H1 (cell line): Measurements from ENCODE around the gene MYO15A. TPM values are rescaled to one million over a fixed set of nuclear protein-coding genes. Genes with fewer than 3 reads are reported as not detected.

ENCODE experiments used
- CTCF ChIA-PET: fragments of 300-600 bp; sonication (Branson Sonifier 250); formaldehyde crosslinking; loops from one replicate; lab custom pipeline; 2021; ENCODE audit not compliant: partially characterized antibody; lab: Charles Lee
- POLR2A ChIA-PET: fragments of 300-600 bp; sonication (Branson Sonifier 250); formaldehyde crosslinking; loops from one replicate; lab custom pipeline; 2021; ENCODE audit warnings: inconsistent platforms; ENCODE audit not compliant: partially characterized antibody; lab: Charles Lee
- DNase-seq, 2 experiments: peaks; one replicate each; pipeline versions ENCODE4 v3.0.0 to v3.0.0-alpha.2; 2010 to 2022; ENCODE audit warnings: low spot score in 2 of 2, low read depth in 1 of 2, mixed read lengths in 1 of 2
- FAIRE-seq: peaks from 2 replicates; lab custom pipeline; 2011; peaks lifted over from hg19 to GRCh38; lab: Jason Lieb, UNC
- H2AFZ ChIP-seq: 2 replicates; pipeline ENCODE4 v1.8.1; 2012; ENCODE audit warnings: low read length, inconsistent platforms
- H2AK5ac ChIP-seq: 2 replicates; pipeline ENCODE4 v1.6.1; 2013; ENCODE audit warnings: low read depth, low read length
- H2BK120ac ChIP-seq: replicated peaks from 2 replicates; pipeline ENCODE3; 2013; ENCODE audit warnings: low read depth, low read length, inconsistent platforms
- H2BK12ac ChIP-seq: 2 replicates; pipeline ENCODE4 v1.6.1; 2013; ENCODE audit warnings: low read depth, low read length
- H2BK15ac ChIP-seq: 2 replicates; pipeline ENCODE4 v1.6.1; 2013; ENCODE audit warnings: low read length
- H2BK20ac ChIP-seq: 2 replicates; pipeline ENCODE4 v1.6.1; 2013; ENCODE audit warnings: low read length
- H2BK5ac ChIP-seq: 2 replicates; pipeline ENCODE4 v1.6.1; 2013; ENCODE audit warnings: low read depth, low read length
- H3K14ac ChIP-seq: 2 replicates; pipeline ENCODE4 v1.6.1; 2013; ENCODE audit warnings: inconsistent platforms; ENCODE audit not compliant: insufficient read length
- H3K18ac ChIP-seq: 2 replicates; pipeline ENCODE4 v1.6.1; 2013; ENCODE audit warnings: low read length; ENCODE audit errors: extremely low read depth
- H3K23ac ChIP-seq: 2 replicates; pipeline ENCODE4 v1.6.1; 2013; ENCODE audit warnings: inconsistent platforms; ENCODE audit not compliant: insufficient read length
- H3K23me2 ChIP-seq: 2 replicates; pipeline ENCODE4 v1.6.1; 2013; ENCODE audit warnings: low read depth, low read length
- H3K27ac ChIP-seq: 2 replicates; pipeline ENCODE4 v1.6.1; 2011; ENCODE audit warnings: low read depth, low read length, inconsistent platforms
- H3K27me3 ChIP-seq, 4 experiments: replicated peaks in 1 of 4; 1 replicate in 1 of 4; 2 replicates in 3 of 4; pipeline versions ENCODE4 v1.6.1 to v1.8.1; 2011 to 2013; ENCODE audit warnings: low read length in 3 of 4, mild to moderate bottlenecking in 3 of 4, inconsistent platforms in 2 of 4, mixed read lengths in 2 of 4, moderate library complexity in 1 of 4; ENCODE audit not compliant: control insufficient read depth in 3 of 4, insufficient read depth in 3 of 4; ENCODE audit errors: extremely low read depth in 1 of 4
- H3K36me3 ChIP-seq, 4 experiments: 2 replicates each; pipeline versions ENCODE4 v1.6.1 to v1.8.1; 2011 to 2013; ENCODE audit warnings: mild to moderate bottlenecking in 4 of 4, low read length in 3 of 4, moderate library complexity in 2 of 4, control low read depth in 1 of 4, inconsistent platforms in 1 of 4; ENCODE audit not compliant: insufficient read depth in 4 of 4, control insufficient read depth in 2 of 4
- H3K4ac ChIP-seq: replicated peaks from 2 replicates; pipeline ENCODE3; 2013; ENCODE audit warnings: low read length, low read depth, mixed read lengths, inconsistent platforms; ENCODE audit not compliant: insufficient read length
- H3K4me1 ChIP-seq, 4 experiments: replicated peaks in 1 of 4; 1 replicate in 1 of 4; 2 replicates in 3 of 4; pipeline versions ENCODE4 v1.6.1 to v1.8.1; 2011 to 2013; ENCODE audit warnings: low read length in 3 of 4, inconsistent platforms in 2 of 4, mixed read lengths in 1 of 4; ENCODE audit not compliant: insufficient read depth in 4 of 4, control insufficient read depth in 3 of 4
- H3K4me2 ChIP-seq, 2 experiments: 2 replicates each; pipeline versions ENCODE4 v1.6.1 to v1.8.1; 2011 to 2013; ENCODE audit warnings: low read depth in 2 of 2, low read length in 2 of 2, control low read depth in 1 of 2, inconsistent platforms in 1 of 2, mild to moderate bottlenecking in 1 of 2; ENCODE audit not compliant: insufficient read depth in 1 of 2
- H3K4me3 ChIP-seq, 4 experiments: fragments of 200-600, 300-600 bp in 1 of 4; sonication (generic), shearing (Covaris generic), sonication (Bioruptor Twin) in 1 of 4; 2 replicates each; pipeline versions ENCODE4 v1.5.1 to v1.8.1; 2011 to 2016; ENCODE audit warnings: low read length in 4 of 4, low read depth in 3 of 4, control low read depth in 2 of 4, inconsistent platforms in 2 of 4, mild to moderate bottlenecking in 2 of 4, mixed read lengths in 1 of 4, moderate library complexity in 1 of 4; ENCODE audit not compliant: insufficient read depth in 2 of 4; ENCODE audit errors: extremely low read depth in 1 of 4
- H3K56ac ChIP-seq: replicated peaks from 2 replicates; pipeline ENCODE3; 2013; ENCODE audit warnings: low read depth, mild to moderate bottlenecking, mixed read lengths, low read length, inconsistent platforms; ENCODE audit not compliant: insufficient read length
- H3K79me1 ChIP-seq: 2 replicates; pipeline ENCODE4 v1.6.1; 2013; ENCODE audit warnings: low read depth, low read length, control low read depth
- H3K79me2 ChIP-seq, 2 experiments: 2 replicates each; pipeline versions ENCODE4 v1.6.1 to v1.8.1; 2012 to 2013; ENCODE audit warnings: low read length in 2 of 2, mild to moderate bottlenecking in 2 of 2, inconsistent platforms in 1 of 2; ENCODE audit not compliant: insufficient read depth in 2 of 2, control insufficient read depth in 1 of 2
- H3K9ac ChIP-seq, 4 experiments: replicated peaks in 1 of 4; 1 replicate in 1 of 4; 2 replicates in 3 of 4; pipeline versions ENCODE4 v1.6.1 to v1.8.1; 2011 to 2013; ENCODE audit warnings: low read depth in 3 of 4, low read length in 3 of 4, control low read depth in 2 of 4, mild to moderate bottlenecking in 2 of 4, moderate library complexity in 2 of 4, inconsistent platforms in 1 of 4; ENCODE audit errors: extremely low read depth in 1 of 4
- H3K9me3 ChIP-seq, 2 experiments: 2 replicates each; pipeline versions ENCODE4 v1.6.1 to v1.8.1; 2012 to 2013; ENCODE audit warnings: mild to moderate bottlenecking in 2 of 2, moderate library complexity in 2 of 2, control low read depth in 1 of 2, inconsistent platforms in 1 of 2, low read depth in 1 of 2, low read length in 1 of 2, mixed read lengths in 1 of 2; ENCODE audit not compliant: insufficient read depth in 2 of 2
- H4K20me1 ChIP-seq, 2 experiments: replicated peaks in 1 of 2; 2 replicates each; pipeline versions ENCODE3 to v1.8.1; 2011 to 2013; ENCODE audit warnings: inconsistent platforms in 2 of 2, low read length in 2 of 2, mild to moderate bottlenecking in 1 of 2; ENCODE audit not compliant: insufficient read depth in 2 of 2, control insufficient read depth in 1 of 2
- H4K5ac ChIP-seq: 2 replicates; pipeline ENCODE4 v1.6.1; 2013; ENCODE audit warnings: low read length, low read depth, mixed read lengths, inconsistent platforms; ENCODE audit not compliant: insufficient read length
- H4K8ac ChIP-seq: 2 replicates; pipeline ENCODE4 v1.8.0; 2013; ENCODE audit warnings: mild to moderate bottlenecking, moderate library complexity, low read length, inconsistent platforms; ENCODE audit not compliant: insufficient read depth; ENCODE audit errors: extremely low read depth
- H4K91ac ChIP-seq: replicated peaks from 2 replicates; pipeline ENCODE3; 2013; ENCODE audit warnings: low read length, mixed read lengths, inconsistent platforms; ENCODE audit not compliant: insufficient read length
- BRCA1 ChIP-seq: IDR thresholded peaks from 2 replicates; pipeline ENCODE4 v1.6.1; 2012; ENCODE audit warnings: low read depth, low read length, improper control_type of control experiment
- CBX5 ChIP-seq: fragments of 300-800, 300-1000 bp; sonication (generic); IDR thresholded peaks from 2 replicates; pipeline ENCODE4 v1.7.1; 2016; ENCODE audit warnings: antibody characterized with exemption, low read length, low read depth
- CBX8 ChIP-seq: fragments of 300-800, 300-1000 bp; sonication (generic); IDR thresholded peaks from 2 replicates; pipeline ENCODE4 v1.7.1; 2016; ENCODE audit warnings: low read depth, low read length, borderline replicate concordance
- RBBP5 ChIP-seq: IDR thresholded peaks from 2 replicates; pipeline ENCODE4 v1.7.1; 2012; ENCODE audit warnings: low read depth, mild to moderate bottlenecking, inconsistent platforms, low read length, moderate library complexity, borderline replicate concordance
- TEAD4 ChIP-seq: IDR thresholded peaks from 2 replicates; pipeline ENCODE4 v1.6.1; 2012; ENCODE audit warnings: low read depth, low read length, inconsistent platforms, mixed read lengths
- ZNF274 ChIP-seq: IDR thresholded peaks from 2 replicates; pipeline ENCODE4 v1.7.0; 2012; ENCODE audit warnings: low read length, borderline replicate concordance; ENCODE audit errors: extremely low read depth
- WGBS, 2 experiments: shearing (Covaris generic) in 1 of 2; methylation state at CpG; one replicate each; pipeline versions ENCODE4 v1.1.6 to v1.1.7; 2013 to 2015; ENCODE audit warnings: low lambda C conversion rate in 2 of 2, mixed read lengths in 2 of 2, inconsistent platforms in 1 of 2, low coverage in 1 of 2, missing lambda C conversion rate in 1 of 2; ENCODE audit not compliant: insufficient replicate concordance in 2 of 2, insufficient coverage in 1 of 2, insufficient read length in 1 of 2; ENCODE audit errors: extremely low coverage in 1 of 2, missing lambda C conversion rate in 1 of 2; 5-methylcytosine and 5-hydroxymethylcytosine counted together
- polyA plus RNA-seq, 7 experiments: library from polyadenylated mRNA; depleted of rRNA in 3 of 7; stranded (reverse) in 5 of 7; unstranded in 2 of 7; fragments of >200 nt in 5 of 7; fragments of 200-250 nt in 2 of 7; gene quantifications; 1 replicate in 5 of 7; 2 replicates in 1 of 7; 4 replicates in 1 of 7; pipeline versions ENCODE4 v1.2.1 to v1.2.3, GENCODE V29; 2011 to 2013; ENCODE audit warnings: missing spikeins in 2 of 7, mixed read lengths in 2 of 7
- total RNA-seq: library from RNA; stranded (reverse); fragmentation: NEBNext Ultra II Directional; extraction: Animal tissue kit (Norgen Biotek cat#: 25700); gene quantifications from 2 replicates; pipeline ENCODE4 v1.2.1, GENCODE V29; 2021
- TF ChIP-seq, protein P1 (sequence below): IDR thresholded peaks from 2 replicates; pipeline ENCODE4 v1.6.1; 2011; ENCODE audit warnings: low read length, improper control_type of control experiment

MYO15A gene
- total and polyA plus RNA-seq, 2 of the 8 experiments (the other 6 are each of a cell fraction or from before 2014, with no cell fraction given): 1.6 to 4.2 TPM

DNA sequence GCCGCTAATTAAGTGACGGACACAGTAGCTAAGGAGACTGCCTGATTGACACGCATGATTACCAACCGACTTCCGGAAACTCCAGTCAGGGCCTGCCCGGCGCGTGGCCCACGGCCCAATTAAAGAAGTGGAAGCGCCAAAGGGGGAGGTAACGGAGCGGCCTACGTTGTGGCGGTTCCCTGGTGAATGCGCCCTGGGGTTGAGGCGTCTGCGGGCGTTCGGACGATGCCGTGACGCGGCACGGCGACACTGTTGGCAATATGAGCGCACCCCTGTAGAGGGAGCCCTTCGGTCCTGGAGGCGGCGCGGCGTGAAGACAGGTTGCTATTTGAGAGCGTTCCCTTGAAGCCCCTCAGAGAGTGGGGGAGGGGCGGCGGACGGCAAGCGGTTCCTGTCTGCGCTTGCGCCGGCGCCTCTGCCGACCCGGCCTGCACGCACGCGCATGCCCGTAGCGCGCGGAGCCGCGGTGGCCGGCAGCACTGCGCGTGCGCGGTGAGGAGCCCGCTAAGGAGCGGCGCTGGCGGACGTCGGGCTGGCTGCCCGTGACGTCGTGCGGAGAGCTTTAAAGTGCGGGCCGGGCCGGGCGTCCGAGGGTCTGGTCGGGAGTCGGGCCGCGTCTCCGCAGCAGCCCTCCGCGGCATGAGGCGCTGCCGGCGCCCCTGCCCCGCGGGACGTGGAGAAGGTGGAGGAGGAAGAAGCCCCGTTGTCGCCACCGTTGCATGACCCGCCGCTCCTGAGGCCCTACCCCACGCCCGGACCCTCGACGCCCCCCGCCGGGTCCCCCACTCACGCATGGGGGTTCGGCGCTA lies 75.0 kb downstream of the MYO15A start, which contains the start of gene ALKBH5:
Gene ALKBH5 (plus strand): TSS at position 495 of the 809 bp plus-strand sequence. CDS start 416 bp downstream, outside the sequence.
- Histone ChIP-seq H3K18ac (peak within 1 kb of the TSS; percentile 100), H2AFZ (peak within 1 kb of the TSS; percentile 53; the same call in 1 of the 2 replicates), H3K79me2 (peaks cover 37 to 43% of the 10 kb centered on the region in 2 experiments), H3K36me3 (peaks cover 3 to 17% (median 6%) of the 10 kb centered on the region in 4 experiments; a peak in 5 of 8 replicates), H3K4me3 (peak within 1 kb of the TSS; percentile 52 to 87 (median 80)), H2BK120ac (no peak within 1 kb of the TSS), H3K79me1 (peaks cover 25% of the 10 kb centered on the region), H3K4me1 (peaks cover 5 to 25% (median 8%) of the 10 kb centered on the region in 4 experiments; a peak in 6 of 7 replicates), H3K4ac (peak within 1 kb of the TSS; percentile 70), H4K20me1 (peaks cover 25 to 33% of the 10 kb centered on the region in 2 experiments), H3K27me3 (no peaks in the 10 kb centered on the region), H3K56ac (peak within 1 kb of the TSS; percentile 90), H3K23me2 (peaks cover 18% of the 10 kb centered on the region), H2BK12ac (0 out of 2 replicates have a peak within 1 kb of the TSS, but pooled peaks have one; percentile 71), H2BK15ac (no peak within 1 kb of the TSS), H4K8ac (peak within 1 kb of the TSS; percentile 92), H2BK5ac (peak within 1 kb of the TSS; percentile 97), H3K14ac (no peak within 1 kb of the TSS), H2AK5ac (no peak within 1 kb of the TSS), H4K5ac (peak within 1 kb of the TSS; percentile 98), H3K23ac (no peak within 1 kb of the TSS), H2BK20ac (no peak within 1 kb of the TSS), H4K91ac (peak within 1 kb of the TSS; percentile 92), H3K9ac (peak within 1 kb of the TSS; percentile 61 to 88 (median 82)), H3K27ac (peak within 1 kb of the TSS; percentile 90), H3K4me2 (peak within 1 kb of the TSS; percentile 68 to 99), H3K9me3 (no peaks in the 10 kb centered on the region)
- 1% methylated on average over 85 of the region's 98 CpGs; no CpG with 5 or more reads in 1 of the 2 experiments for WGBS, 2 experiments
- POLR2A ChIA-PET: interaction anchor here (0.8 to 6.1 kb wide), 31 partner anchors 9 to 179 kb away, joined by 3 to 43 read pairs (median 6); partner anchors contain the start of genes LLGL1, SHMT1, SMCR8 and TOP3A
- CTCF ChIA-PET: interaction anchor here (1.1 to 4.8 kb wide), 5 partner anchors 10 to 42 kb away, joined by 4 to 53 read pairs (median 9); no protein-coding TSS in a partner anchor
- DNase-seq: peak; percentile 94 to 95
- peak; percentile 63 for FAIRE-seq
- TF ChIP-seq, protein P1, sequence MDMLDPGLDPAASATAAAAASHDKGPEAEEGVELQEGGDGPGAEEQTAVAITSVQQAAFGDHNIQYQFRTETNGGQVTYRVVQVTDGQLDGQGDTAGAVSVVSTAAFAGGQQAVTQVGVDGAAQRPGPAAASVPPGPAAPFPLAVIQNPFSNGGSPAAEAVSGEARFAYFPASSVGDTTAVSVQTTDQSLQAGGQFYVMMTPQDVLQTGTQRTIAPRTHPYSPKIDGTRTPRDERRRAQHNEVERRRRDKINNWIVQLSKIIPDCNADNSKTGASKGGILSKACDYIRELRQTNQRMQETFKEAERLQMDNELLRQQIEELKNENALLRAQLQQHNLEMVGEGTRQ: no peak
- no peak for TF ChIP-seq ZNF274
- TF ChIP-seq BRCA1: no peak
- TF ChIP-seq CBX5: no peak
- peak; percentile 72 for TF ChIP-seq RBBP5
- TF ChIP-seq TEAD4: no peak
- no peak for TF ChIP-seq CBX8
